Left ventricle myocardium inferior (tissue), 1 donor: ENCODE measurements around the gene DOK7. TPM values are rescaled to one million over a fixed set of nuclear protein-coding genes. Genes with fewer than 3 reads are reported as not detected.

Experiments used
- DNase-seq: peaks from one replicate; pipeline ENCODE4 v3.0.0-alpha.2; 2020
- H3K27ac ChIP-seq: fragments of 200-600 bp; replicated peaks from 2 replicates; pipeline ENCODE4 v1.8.0; 2021
- H3K27me3 ChIP-seq: fragments of 200-600 bp; 2 replicates; pipeline ENCODE4 v1.8.0; 2021; ENCODE audit warnings: low read depth
- H3K36me3 ChIP-seq: fragments of 200-600 bp; 2 replicates; pipeline ENCODE4 v1.8.0; 2021
- H3K4me1 ChIP-seq: fragments of 200-600 bp; 2 replicates; pipeline ENCODE4 v1.8.0; 2021
- H3K4me3 ChIP-seq: fragments of 200-600 bp; 2 replicates; pipeline ENCODE4 v1.8.0; 2021; ENCODE audit warnings: mild to moderate bottlenecking, moderate library complexity
- H3K9me3 ChIP-seq: fragments of 200-600 bp; replicated peaks from 2 replicates; pipeline ENCODE4 v1.8.0; 2021
- CTCF ChIP-seq: fragments of 200-600 bp; IDR thresholded peaks from 2 replicates; pipeline ENCODE4 v1.8.0; 2021; ENCODE audit warnings: antibody characterized with exemption, mild to moderate bottlenecking, borderline replicate concordance
- intact Hi-C: fragments of 100-400 bp; cut with micrococcal nuclease; formaldehyde crosslinking; loops from one replicate; pipeline ENCODE4 v1.11.0; 2022
- total RNA-seq: library from RNA; stranded (reverse); fragmentation: NEBNext Ultra II Directional; extraction: Animal tissue kit (Norgen Biotek cat#: 25700); gene quantifications from one replicate; pipeline ENCODE4 v1.2.1, GENCODE V29; 2021
- donor health status: DM: no; HTN: yes; CAD: no; lungs with severe emphysema.

DOK7 gene
- total RNA-seq, 1 donor from 2014 or later = 46.7 TPM

- Histone ChIP-seq H3K27ac (no peak overlapping the region), H3K27me3 (no peaks in the 10 kb centered on the region), H3K36me3 (peaks cover 47% of the 10 kb centered on the region), H3K4me1 (no peaks in the 10 kb centered on the region), H3K4me3 (no peak overlapping the region), H3K9me3 (no peaks in the 10 kb centered on the region)
- TF ChIP-seq CTCF = no peak
- DNase-seq = no peak
- intact Hi-C loops = no loop called here
Observed at GRCh38 chr4:3429651-3430050, 33.5 kb upstream of the DOK7 start.

- no peak overlapping the region for H3K4me3 ChIP-seq
- H3K4me1 ChIP-seq = no peaks in the 10 kb centered on the region
- H3K27ac ChIP-seq = no peak overlapping the region
- no peaks in the 10 kb centered on the region for H3K27me3 ChIP-seq
- no peaks in the 10 kb centered on the region for H3K9me3 ChIP-seq
- TF ChIP-seq CTCF = no peak
- no peak for DNase-seq
- peaks cover 43% of the 10 kb centered on the region for H3K36me3 ChIP-seq
- intact Hi-C loops = no loop called here
Observed at GRCh38 chr4:3430524-3430923, 32.6 kb upstream of the DOK7 start.

- intact Hi-C loops = no loop called here
- H3K4me3 ChIP-seq = no peak overlapping the region
- TF ChIP-seq CTCF = no peak
- H3K36me3 ChIP-seq = peaks cover 41% of the 10 kb centered on the region
- no peaks in the 10 kb centered on the region for H3K4me1 ChIP-seq
- no peaks in the 10 kb centered on the region for H3K9me3 ChIP-seq
- no peak for DNase-seq
- H3K27me3 ChIP-seq = no peaks in the 10 kb centered on the region
- no peak overlapping the region for H3K27ac ChIP-seq
Observed at GRCh38 chr4:3431446-3431993, 31.6 kb upstream of the DOK7 start.

- no peaks in the 10 kb centered on the region for H3K27me3 ChIP-seq
- H3K4me3 ChIP-seq = no peak overlapping the region
- peaks cover 33% of the 10 kb centered on the region for H3K36me3 ChIP-seq
- H3K4me1 ChIP-seq = no peaks in the 10 kb centered on the region
- H3K9me3 ChIP-seq = no peaks in the 10 kb centered on the region
- no peak overlapping the region for H3K27ac ChIP-seq
- no peak for DNase-seq
- intact Hi-C loops = no loop called here
- TF ChIP-seq CTCF = no peak
Observed at GRCh38 chr4:3432381-3432790, 30.7 kb upstream of the DOK7 start.

GRCh38 chr4:3433138-3433869 lies 29.8 kb upstream of the DOK7 start:
- no peak for TF ChIP-seq CTCF
- Histone ChIP-seq H3K36me3 (peaks cover 24% of the 10 kb centered on the region), H3K27me3 (no peaks in the 10 kb centered on the region), H3K9me3 (no peaks in the 10 kb centered on the region), H3K27ac (no peak overlapping the region), H3K4me1 (no peaks in the 10 kb centered on the region), H3K4me3 (no peak overlapping the region)
- DNase-seq = no peak
- intact Hi-C loops = no loop called here
